GM06990 (cell line): ENCODE results near the gene INPP5F.

Source experiments
- DNase-seq: peaks from one replicate; pipeline ENCODE4 v3.0.0-alpha.2; 2011; ENCODE audit not compliant: insufficient read length; ENCODE audit errors: extremely low read depth
- H3K27me3 ChIP-seq: replicated peaks from 2 replicates; pipeline ENCODE4 v1.6.0; 2011; ENCODE audit warnings: low read length; ENCODE audit not compliant: control insufficient read depth, insufficient read depth
- H3K36me3 ChIP-seq: 2 replicates; pipeline ENCODE4 v1.5.1; 2011; ENCODE audit warnings: low read length; ENCODE audit not compliant: control insufficient read depth, insufficient read depth
- H3K4me3 ChIP-seq: replicated peaks from 2 replicates; pipeline ENCODE4 v1.5.1; 2011; ENCODE audit warnings: low read depth, mild to moderate bottlenecking, control low read depth, low read length
- TF ChIP-seq, protein P1 (sequence below): IDR thresholded peaks from 2 replicates; pipeline ENCODE4 v1.5.1; 2011; ENCODE audit warnings: low read length, control low read depth, mild to moderate bottlenecking, inconsistent platforms; ENCODE audit not compliant: insufficient read depth, poor library complexity, severe bottlenecking

INPP5F gene

DNA sequence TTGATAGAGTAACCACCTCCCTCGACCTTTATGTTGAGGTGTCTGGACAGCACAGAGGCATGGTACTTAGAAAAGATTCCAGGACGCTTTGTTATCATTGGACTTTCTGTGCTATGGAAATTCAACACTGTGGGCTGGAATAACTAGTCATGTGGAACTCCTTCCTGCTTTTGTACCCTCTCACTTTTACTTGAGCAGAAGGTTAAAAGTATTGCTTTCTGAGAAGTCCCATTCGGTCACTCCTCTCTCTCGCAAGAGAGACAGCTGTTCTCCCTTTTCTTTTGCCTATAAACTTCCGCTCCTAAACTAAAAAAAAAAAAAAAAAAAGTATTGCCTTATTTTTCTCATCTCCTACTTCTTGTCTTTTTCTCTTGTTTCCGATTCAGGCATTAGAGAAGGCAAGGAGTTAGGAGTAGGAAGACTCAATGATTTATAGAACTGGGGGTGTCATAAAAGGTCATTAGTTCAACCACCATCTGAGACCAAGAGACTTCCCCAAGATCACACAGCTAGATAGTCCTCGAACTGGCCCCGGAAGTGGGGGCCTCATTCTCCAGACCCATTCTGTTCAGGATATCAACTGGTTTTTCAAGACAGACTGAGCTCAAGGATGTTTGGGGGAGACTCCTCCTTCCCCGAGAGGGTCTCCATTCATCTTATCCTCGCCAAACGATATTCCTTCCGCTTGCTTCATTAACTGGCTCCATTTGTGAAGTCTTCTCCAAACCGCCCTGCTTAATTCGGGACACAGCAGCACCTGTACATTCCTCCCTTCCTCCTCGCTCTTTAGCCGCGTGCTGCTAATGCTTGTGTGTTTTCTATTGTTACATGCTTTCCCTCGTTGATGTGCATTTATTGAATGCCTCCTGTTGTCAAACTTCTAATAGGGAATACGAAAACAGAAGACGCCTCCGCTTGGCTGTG, 995 bp upstream of the INPP5F start:
- no peaks in the 10 kb centered on the region for H3K27me3 ChIP-seq
- TF ChIP-seq, protein P1, sequence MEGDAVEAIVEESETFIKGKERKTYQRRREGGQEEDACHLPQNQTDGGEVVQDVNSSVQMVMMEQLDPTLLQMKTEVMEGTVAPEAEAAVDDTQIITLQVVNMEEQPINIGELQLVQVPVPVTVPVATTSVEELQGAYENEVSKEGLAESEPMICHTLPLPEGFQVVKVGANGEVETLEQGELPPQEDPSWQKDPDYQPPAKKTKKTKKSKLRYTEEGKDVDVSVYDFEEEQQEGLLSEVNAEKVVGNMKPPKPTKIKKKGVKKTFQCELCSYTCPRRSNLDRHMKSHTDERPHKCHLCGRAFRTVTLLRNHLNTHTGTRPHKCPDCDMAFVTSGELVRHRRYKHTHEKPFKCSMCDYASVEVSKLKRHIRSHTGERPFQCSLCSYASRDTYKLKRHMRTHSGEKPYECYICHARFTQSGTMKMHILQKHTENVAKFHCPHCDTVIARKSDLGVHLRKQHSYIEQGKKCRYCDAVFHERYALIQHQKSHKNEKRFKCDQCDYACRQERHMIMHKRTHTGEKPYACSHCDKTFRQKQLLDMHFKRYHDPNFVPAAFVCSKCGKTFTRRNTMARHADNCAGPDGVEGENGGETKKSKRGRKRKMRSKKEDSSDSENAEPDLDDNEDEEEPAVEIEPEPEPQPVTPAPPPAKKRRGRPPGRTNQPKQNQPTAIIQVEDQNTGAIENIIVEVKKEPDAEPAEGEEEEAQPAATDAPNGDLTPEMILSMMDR, result no peak
- peak; percentile 43 for DNase-seq
- no peaks in the 10 kb centered on the region for H3K36me3 ChIP-seq
- peak overlapping the region; percentile 78 for H3K4me3 ChIP-seq

DNA sequence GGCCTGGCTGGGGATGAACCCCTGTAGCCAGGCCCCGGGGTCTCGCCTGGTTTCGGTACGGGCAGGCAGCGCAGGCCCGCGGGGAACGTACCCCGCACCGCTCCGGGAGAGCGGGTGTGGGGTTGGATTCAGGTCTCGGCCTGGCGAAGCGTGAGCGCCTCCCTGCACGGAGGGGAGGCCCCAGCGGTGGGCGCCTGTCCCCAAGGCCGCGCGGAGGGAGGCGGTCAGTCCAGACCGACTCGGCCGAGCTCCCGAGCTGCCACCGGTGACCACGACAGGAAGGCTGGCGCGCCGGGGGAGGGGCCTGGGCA, 378 bp upstream of the INPP5F start:
- Histone ChIP-seq H3K36me3 (no peaks in the 10 kb centered on the region), H3K4me3 (peak overlapping the region; percentile 78), H3K27me3 (no peaks in the 10 kb centered on the region)
- TF ChIP-seq, protein P1, result no peak
- no peak for DNase-seq

DNA sequence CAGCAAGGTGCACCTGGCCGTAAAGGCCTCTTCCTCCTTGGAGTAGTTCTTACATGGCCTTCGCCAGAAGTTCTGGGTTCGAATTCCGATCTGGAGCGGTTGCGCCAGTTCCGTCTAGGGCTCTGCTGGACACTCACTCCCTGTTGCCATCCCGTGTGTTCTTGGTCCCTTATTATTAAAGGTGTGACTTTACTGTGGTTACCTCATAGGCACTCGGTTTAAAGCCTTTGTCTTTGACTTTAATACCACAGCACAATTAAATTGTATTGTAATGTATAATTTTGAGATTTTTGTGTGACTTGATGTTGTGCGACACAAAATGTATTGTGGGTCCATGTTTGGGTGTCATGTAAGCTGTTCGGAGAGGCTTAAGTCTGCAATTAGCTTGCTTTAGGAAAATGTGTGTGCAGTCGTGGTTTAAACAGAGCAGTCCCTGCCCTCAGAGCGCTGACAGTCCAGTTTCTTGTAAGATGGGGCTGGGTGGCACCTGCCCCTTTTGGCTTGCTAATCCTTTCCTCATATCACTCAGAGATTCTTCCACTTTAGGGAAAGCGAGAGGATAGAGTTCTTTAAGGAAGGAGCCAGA, 919 bp downstream of the INPP5F start:
- no peak for DNase-seq
- H3K4me3 ChIP-seq, result peak overlapping the region; percentile 78
- no peaks in the 10 kb centered on the region for H3K36me3 ChIP-seq
- TF ChIP-seq, protein P1, result no peak
- no peaks in the 10 kb centered on the region for H3K27me3 ChIP-seq

DNA sequence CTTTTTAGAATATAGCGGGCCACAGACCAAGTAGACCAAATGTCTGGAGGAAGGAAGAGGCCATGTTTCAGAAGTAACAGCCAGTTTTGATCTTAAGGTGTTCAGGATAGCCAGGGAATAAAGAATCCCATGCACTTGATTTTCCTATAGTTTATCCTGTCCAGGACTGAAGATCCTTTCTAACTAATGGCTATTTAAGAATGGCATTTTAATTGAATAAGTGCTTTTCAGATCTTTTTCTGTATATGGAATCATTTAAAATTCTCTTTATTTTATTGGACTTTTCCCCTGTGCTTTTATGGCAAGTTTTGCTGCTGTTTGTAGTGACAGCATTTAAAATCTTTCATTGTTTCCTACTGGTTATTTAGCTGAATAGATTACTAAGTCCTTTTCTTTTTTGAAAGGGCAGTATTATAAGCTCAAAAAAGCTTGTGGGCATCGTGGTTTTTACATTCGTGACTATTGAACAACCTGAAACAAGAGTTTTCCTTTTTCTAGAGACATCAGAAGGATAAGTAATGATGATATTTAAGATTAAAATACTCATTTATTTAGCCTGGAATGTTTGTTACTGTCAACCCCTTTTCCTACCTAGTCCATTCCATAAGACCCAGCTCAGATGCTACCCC, 2.4 kb downstream of the INPP5F start:
- no peak overlapping the region for H3K4me3 ChIP-seq

DNA sequence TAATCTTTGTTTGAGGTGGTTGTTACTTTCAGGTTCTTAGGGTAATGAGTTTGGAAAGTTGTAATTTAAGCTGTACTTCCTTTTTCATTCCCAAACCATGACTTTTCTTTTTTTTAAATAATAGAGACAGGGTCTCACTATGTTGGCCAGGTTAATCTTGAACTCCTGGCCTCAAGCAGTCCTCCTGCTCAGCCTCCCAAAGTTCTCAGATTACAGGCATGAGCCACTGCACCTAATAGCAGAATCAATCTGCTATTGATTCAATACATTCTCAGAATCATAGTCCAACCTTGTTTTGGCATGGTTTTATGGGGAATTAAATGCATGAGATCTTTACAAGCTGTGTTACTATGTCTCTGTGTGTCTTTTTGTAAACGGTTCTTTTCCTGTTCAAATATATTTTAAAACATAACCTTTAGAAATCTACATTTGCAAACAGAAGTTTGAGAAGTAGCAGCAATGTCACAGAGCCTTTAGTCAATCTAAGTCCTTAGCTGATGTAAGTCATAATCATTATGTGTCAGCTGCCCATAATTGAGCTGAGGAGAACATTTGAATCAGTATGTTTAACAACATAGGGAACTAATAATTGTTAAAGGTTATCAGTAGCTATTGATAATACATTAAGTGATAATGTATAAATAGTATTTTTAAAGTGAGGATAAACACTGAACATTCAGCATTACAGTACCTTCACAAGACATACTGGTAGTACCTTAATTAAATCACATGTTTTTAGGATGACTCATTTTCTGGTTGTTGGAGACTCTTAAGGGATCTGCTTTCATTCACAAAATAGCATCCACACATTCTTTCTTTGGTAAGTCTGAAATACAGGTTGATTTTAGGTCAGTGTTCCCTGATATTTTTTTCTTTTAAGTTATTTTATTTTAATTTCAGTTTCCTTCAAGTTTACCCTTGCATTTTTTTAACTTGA, 8.8 kb downstream of the INPP5F start:
- Histone ChIP-seq H3K27me3 (no peaks in the 10 kb centered on the region), H3K4me3 (no peak overlapping the region), H3K36me3 (no peaks in the 10 kb centered on the region)
- TF ChIP-seq, protein P1, result no peak
- DNase-seq, result no peak

More for the DNA sequence above, 2.4 kb downstream of the INPP5F start:
- no peak for DNase-seq
- H3K27me3 ChIP-seq, result no peaks in the 10 kb centered on the region
- H3K36me3 ChIP-seq, result no peaks in the 10 kb centered on the region
- TF ChIP-seq, protein P1, result no peak
